GM21825 (cell line): ENCODE results near the gene RHOD.

Experiments
- ATAC-seq: cut with Tn5 transposase; IDR thresholded peaks from one replicate; pipeline ENCODE4 v1.9.1; 2021; ENCODE audit warnings: mild to moderate bottlenecking, moderate library complexity; ENCODE audit not compliant: unreplicated experiment

RHOD gene, protein sequence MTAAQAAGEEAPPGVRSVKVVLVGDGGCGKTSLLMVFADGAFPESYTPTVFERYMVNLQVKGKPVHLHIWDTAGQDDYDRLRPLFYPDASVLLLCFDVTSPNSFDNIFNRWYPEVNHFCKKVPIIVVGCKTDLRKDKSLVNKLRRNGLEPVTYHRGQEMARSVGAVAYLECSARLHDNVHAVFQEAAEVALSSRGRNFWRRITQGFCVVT

DNA sequence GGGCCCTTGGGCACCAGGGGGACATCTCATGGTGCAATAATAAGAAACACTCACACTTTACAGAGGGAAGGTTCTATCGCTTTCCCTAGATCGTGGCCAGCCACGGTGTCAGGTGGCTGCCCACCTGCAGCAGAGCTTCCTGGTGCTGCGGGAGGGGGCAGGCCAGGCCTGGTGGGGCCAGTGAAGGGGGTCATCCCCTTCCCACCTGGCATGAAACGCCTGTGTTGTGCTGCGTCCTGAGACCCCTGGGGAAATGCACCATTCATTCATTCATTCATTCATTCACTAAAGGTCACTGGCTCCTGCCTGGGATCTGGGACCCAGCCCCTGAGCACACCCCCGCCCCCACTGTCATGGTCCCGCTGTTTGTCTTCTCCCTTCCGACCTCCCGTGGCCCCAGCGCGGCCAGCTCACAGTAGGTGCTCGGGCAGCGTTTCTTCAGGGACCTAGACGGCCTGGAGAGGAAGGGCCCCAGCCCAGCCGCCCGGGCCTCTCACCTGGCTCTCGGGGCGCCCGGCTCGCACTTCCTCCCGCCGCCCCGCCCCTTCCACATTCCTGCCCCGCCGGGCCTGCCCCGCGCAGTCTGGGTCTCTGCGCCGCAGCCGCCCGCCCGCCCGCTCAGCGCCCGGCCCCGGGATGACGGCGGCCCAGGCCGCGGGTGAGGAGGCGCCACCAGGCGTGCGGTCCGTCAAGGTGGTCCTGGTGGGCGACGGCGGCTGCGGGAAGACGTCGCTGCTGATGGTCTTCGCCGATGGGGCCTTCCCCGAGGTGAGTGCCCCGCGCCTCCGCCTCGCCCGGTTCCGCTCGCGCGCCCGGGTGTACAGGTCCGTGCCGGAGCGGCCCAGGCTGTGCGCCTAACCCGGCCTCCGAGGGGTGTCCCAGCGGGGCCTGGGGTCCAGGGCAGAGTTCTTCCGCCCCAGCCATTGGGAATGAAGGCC lies at the start of gene RHOD:
Gene RHOD (plus strand): TSS at position 581 of the 938 bp plus-strand sequence. CDS start 56 bp downstream, at position 637.
- ATAC-seq, result no peak

DNA sequence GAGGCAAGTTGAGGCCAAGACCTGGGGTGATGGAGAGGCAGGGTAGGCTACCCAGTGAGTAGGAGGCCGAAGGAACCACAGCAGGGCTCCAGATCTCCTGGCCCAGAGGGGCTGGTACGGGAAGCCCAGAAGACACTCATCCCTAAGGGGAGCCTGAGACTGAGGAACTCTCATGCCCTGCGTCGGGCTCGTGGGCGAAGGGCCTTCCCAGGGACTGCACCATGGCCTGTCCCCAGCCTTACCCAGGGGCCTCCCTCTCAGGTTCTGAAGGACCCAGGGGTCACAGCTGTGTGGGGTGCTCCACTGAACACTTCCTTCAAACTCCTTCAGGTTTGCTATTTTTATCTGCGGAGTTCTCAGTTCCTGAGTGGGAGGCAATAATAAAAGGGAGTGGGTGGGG lies 49.5 kb upstream of the RHOD start:
- ATAC-seq, result no peak

- ATAC-seq, result no peak
Measured at GRCh38 chr11:67010296-67010905, 46.2 kb upstream of the RHOD start.

DNA sequence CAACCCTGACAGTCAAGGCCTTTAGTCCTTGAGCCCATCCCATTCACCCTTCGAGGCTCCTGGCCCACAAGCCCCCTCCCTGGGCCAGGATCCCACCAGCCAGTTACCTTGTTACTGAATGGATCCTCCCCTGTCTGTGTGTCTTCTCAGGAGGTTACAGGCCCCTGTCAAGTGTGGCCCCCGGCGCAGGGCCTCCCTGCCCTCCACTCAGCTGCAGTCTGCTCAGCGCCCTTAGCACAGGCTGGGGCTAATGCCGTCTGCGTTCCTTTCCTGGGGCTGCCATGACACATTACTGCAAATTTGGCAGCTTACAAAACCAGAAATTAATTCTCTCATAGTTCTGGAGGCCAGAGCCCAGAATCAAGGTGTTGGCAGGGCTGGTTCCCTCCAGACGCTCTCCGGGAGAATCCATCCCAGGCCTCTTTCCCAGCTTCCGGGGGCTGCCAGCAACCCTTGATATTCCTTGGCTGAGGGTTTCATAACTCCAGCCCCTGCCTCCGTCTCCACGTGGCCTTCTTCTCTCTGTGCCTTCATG lies 43.1 kb upstream of the RHOD start:
- no peak for ATAC-seq

- ATAC-seq, result no peak
Measured at GRCh38 chr11:67014343-67014742, 42.3 kb upstream of the RHOD start.

DNA sequence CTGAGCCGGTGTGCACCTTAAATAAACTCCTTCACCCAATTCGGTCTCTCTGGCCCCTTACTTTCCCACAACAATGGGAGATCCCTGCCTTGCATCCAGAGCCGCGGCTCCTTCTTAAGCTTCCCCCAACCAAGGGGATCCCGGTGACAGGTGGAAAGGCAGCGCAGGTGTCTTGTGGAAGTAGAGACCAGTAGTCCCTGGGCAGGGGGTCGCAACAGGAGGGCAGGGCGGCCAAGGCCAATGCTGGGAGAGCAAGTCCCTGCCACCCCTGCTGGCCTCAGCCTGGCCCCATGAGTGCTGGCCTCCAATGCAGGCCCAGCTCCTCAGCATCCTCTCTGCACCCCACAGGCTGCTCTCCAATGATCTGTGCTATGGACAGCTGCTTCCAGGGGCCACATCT lies 41.6 kb upstream of the RHOD start:
- ATAC-seq, result no peak

GRCh38 chr11:67016550-67016949 lies 40.1 kb upstream of the RHOD start:
- ATAC-seq, result no peak

DNA sequence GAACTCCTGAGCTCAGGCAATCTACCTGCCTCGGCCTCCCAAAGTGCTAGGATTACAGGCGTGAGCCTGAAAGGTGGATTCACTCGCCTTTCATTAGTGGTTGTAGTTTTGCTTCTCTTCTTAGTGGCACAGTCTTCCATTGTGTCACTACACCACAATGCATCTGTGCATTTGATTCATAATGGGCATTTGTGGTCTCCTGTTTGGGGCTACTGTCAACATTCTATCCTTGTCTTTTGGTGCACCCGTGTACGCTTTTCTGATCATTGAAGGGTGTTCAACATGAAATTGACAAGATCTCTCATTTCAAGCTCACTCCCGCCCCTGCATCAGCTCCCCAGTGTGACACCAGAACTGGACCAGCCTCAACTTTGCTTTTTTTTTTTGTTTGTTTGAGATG lies 35.7 kb upstream of the RHOD start:
- no peak for ATAC-seq

- no peak for ATAC-seq
Measured at GRCh38 chr11:67022341-67022933, 34.2 kb upstream of the RHOD start.

- ATAC-seq, result no peak
Measured at GRCh38 chr11:67022961-67023956, 33.4 kb upstream of the RHOD start, which contains the start of gene SYT12. Gene SYT12 (plus strand): TSS chr11:67023134. CDS start chr11:67030145, 7,011 bp downstream.

DNA sequence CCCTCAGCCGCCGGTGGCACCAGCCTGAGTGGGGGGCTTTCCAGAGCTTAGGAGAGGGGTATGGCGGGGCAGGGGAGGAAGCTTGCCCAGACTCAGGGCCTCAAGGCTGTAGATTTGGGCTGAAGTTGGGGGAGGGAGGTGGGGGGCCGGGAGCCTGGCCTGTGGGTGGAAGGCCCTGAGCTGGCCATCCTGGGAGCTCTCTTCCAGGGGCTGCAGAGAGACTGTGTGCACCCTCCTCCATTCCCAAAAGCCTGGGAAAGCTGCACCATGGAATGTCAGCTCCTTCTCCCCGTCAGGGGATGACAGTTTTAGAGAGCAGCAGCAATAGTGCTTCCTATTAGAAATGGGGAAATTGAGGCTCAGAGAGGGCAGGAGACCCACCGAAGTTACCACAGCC lies 32.7 kb upstream of the RHOD start:
- ATAC-seq, result no peak

GRCh38 chr11:67024410-67024809 lies 32.2 kb upstream of the RHOD start:
- ATAC-seq, result no peak

DNA sequence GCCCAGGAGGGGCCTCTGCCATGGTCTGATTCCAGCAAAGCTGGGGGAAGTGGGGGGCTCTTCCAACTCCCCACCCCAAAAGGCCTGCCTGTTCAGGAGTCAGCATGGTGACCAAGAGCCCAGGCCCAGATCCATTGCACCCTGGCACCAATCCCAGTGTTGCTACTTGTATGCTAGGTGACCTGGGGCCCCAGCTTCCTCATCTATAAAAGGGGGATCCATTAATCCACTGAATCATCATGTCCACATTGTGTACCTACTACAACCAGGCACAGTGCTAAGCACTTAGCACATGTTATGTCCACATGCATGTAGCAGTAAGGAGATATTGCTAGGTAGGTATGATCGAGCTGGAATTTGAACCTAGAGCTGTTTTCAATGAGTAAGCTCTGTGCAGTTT lies 31.7 kb upstream of the RHOD start:
- no peak for ATAC-seq

- ATAC-seq, result no peak
Measured at GRCh38 chr11:67025750-67026149, 30.9 kb upstream of the RHOD start.

DNA sequence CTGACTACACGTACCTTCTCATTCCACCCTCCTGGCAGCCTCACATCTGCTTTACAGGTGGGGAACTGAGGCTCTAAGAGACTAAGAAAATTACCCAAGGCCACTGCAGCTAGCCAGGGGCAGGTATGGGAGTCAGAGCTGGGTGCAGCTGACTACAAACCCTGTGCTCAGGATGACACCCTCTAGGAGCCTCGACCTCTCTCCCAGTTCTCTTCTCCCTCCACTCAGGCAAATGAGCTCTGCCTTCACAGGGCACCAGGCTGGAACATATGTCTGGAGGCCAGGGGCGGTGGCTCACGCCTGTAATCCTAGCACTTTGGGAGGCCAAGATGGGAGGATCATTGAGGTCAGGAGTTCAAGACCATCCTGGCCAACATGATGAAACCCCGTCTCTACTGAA lies 29.7 kb upstream of the RHOD start:
- ATAC-seq, result no peak

GRCh38 chr11:67027483-67027930 lies 29.1 kb upstream of the RHOD start:
- ATAC-seq, result peak; percentile 11

GRCh38 chr11:67027943-67028542 lies 28.6 kb upstream of the RHOD start:
- ATAC-seq, result peak; percentile 57

- ATAC-seq, result no peak
Measured at GRCh38 chr11:67029146-67029545, 27.5 kb upstream of the RHOD start.

GRCh38 chr11:67030976-67031375 lies 25.7 kb upstream of the RHOD start:
- no peak for ATAC-seq
